GM23248 (cell line): Measurements from ENCODE around the gene PDE4B. TPM values are rescaled to one million over a fixed set of nuclear protein-coding genes. Genes with fewer than 3 reads are reported as not detected.
"Not testable (repeated sequence)": the region's sequence is repeated elsewhere in the genome, so short reads cannot be mapped to it uniquely, and the experiment has no call there.

Source experiments
- DNase-seq: peaks from one replicate; pipeline ENCODE4 v3.0.0-alpha.2; 2015
- H2AFZ ChIP-seq: fragments of 200-600 bp; sonication (generic); 2 replicates; pipeline ENCODE4 v1.6.1; 2016; ENCODE audit warnings: antibody characterized with exemption
- H3F3A ChIP-seq: fragments of 200-600 bp; sonication (generic); 2 replicates; pipeline ENCODE4 v1.6.1; 2016; ENCODE audit warnings: mild to moderate bottlenecking, antibody characterized with exemption, mixed run types; ENCODE audit not compliant: insufficient read depth
- H3K27ac ChIP-seq: fragments of 200-600 bp; sonication (generic); 2 replicates; pipeline ENCODE4 v1.5.1; 2016; ENCODE audit warnings: mild to moderate bottlenecking
- H3K27me3 ChIP-seq: fragments of 200-600 bp; sonication (generic); replicated peaks from 2 replicates; pipeline ENCODE4 v1.6.1; 2016; ENCODE audit warnings: mild to moderate bottlenecking; ENCODE audit not compliant: insufficient read depth
- H3K36me3 ChIP-seq: fragments of 200-600 bp; sonication (generic); 2 replicates; pipeline ENCODE4 v1.6.1; 2016; ENCODE audit warnings: low read depth, mild to moderate bottlenecking
- H3K4me1 ChIP-seq: fragments of 200-600 bp; sonication (generic); 2 replicates; pipeline ENCODE4 v1.6.1; 2016; ENCODE audit warnings: mild to moderate bottlenecking; ENCODE audit not compliant: insufficient read depth
- H3K4me2 ChIP-seq: fragments of 200-600 bp; sonication (generic); one replicate; pipeline ENCODE4 v1.6.1; 2016; ENCODE audit warnings: mild to moderate bottlenecking; ENCODE audit not compliant: unreplicated experiment
- H3K4me3 ChIP-seq: fragments of 200-600 bp; sonication (generic); 2 replicates; pipeline ENCODE4 v1.5.1; 2016; ENCODE audit warnings: mild to moderate bottlenecking
- H3K79me2 ChIP-seq: fragments of 200-600 bp; sonication (generic); 2 replicates; pipeline ENCODE4 v1.6.1; 2016; ENCODE audit warnings: mild to moderate bottlenecking; ENCODE audit not compliant: insufficient read depth
- H3K9ac ChIP-seq: fragments of 200-600 bp; sonication (generic); 2 replicates; pipeline ENCODE4 v1.6.1; 2016; ENCODE audit warnings: mild to moderate bottlenecking
- H3K9me2 ChIP-seq: fragments of 200-600 bp; sonication (generic); 2 replicates; pipeline ENCODE4 v1.6.1; 2016; ENCODE audit warnings: mixed run types, mild to moderate bottlenecking, moderate library complexity; ENCODE audit not compliant: insufficient read depth
- H3K9me3 ChIP-seq: fragments of 200-600 bp; sonication (generic); one replicate; pipeline ENCODE4 v1.6.1; 2017; ENCODE audit warnings: low read depth
- H4K20me1 ChIP-seq: fragments of 200-600 bp; sonication (generic); 2 replicates; pipeline ENCODE4 v1.6.0; 2016; ENCODE audit not compliant: insufficient read depth
- EZH2 ChIP-seq: fragments of 200-600 bp; sonication (generic); IDR thresholded peaks from 2 replicates; pipeline ENCODE4 v1.6.1; 2018; ENCODE audit warnings: antibody characterized with exemption, mild to moderate bottlenecking; ENCODE audit not compliant: insufficient read depth, poor library complexity, severe bottlenecking
- EZH2phosphoT487 ChIP-seq: fragments of 200-600 bp; sonication (generic); IDR thresholded peaks from 2 replicates; pipeline ENCODE4 v1.6.1; 2018; ENCODE audit warnings: antibody characterized with exemption, moderate library complexity, mild to moderate bottlenecking, low read depth; ENCODE audit not compliant: insufficient read depth
- WGBS, 2 experiments: methylation state at CpG; one replicate each; pipeline ENCODE4 v1.1.6; 2015 to 2017; ENCODE audit warnings: low lambda C conversion rate in 2 of 2, low coverage in 1 of 2; ENCODE audit errors: missing lambda C conversion rate in 2 of 2; 5-methylcytosine and 5-hydroxymethylcytosine counted together
- in situ Hi-C: fragments of 300-500 bp; cut with MboI; formaldehyde crosslinking; loops from 2 replicates; pipeline ENCODE4 v1.15.0; 2020
- polyA plus RNA-seq: library from polyadenylated mRNA; unstranded; fragments of >200 nt; fragmentation: Nextera tagmentation; extraction: Ambion mirVana; gene quantifications from 2 replicates; pipeline ENCODE4 v1.2.1, GENCODE V29; 2016
- total RNA-seq: library from RNA; depleted of rRNA; stranded (reverse); fragments of >200 nt; shearing (Covaris generic); gene quantifications from 2 replicates; pipeline ENCODE4 v1.2.3, GENCODE V29; 2014

The PDE4B gene
- total and polyA plus RNA-seq, 2 experiments from 2014 or later: 19.9 to 36.2 TPM

GRCh38 chr1:66108624-66109023 is 315.9 kb downstream of the PDE4B start:
- Histone ChIP-seq H3K9ac (no peak overlapping the region), H2AFZ (no peak overlapping the region), H3K9me3 (no peaks in the 10 kb centered on the region), H3K9me2 (no peaks in the 10 kb centered on the region), H3K4me2 (no peak overlapping the region), H3K79me2 (no peaks in the 10 kb centered on the region), H4K20me1 (no peaks in the 10 kb centered on the region), H3K4me1 (no peaks in the 10 kb centered on the region), H3K36me3 (no peaks in the 10 kb centered on the region), H3K4me3 (no peak overlapping the region), H3K27ac (no peak overlapping the region), H3K27me3 (no peaks in the 10 kb centered on the region), H3F3A (no peaks in the 10 kb centered on the region)
- DNase-seq: no peak
- WGBS, 2 experiments: 45 to 46% methylated on average over 2 of the region's 2 CpGs
- TF ChIP-seq EZH2phosphoT487 (no peak), EZH2 (no peak)
- in situ Hi-C loops: no loop called here

GRCh38 chr1:66112744-66113400 is 320.2 kb downstream of the PDE4B start:
- 58 to 65% methylated on average over 2 of the region's 2 CpGs for WGBS, 2 experiments
- in situ Hi-C loops: no loop called here

GRCh38 chr1:66119148-66119547 is 326.5 kb downstream of the PDE4B start:
- Histone ChIP-seq H3K36me3 (no peaks in the 10 kb centered on the region), H3K27ac (no peak overlapping the region), H3K9me3 (no peaks in the 10 kb centered on the region), H4K20me1 (no peaks in the 10 kb centered on the region), H3K27me3 (no peaks in the 10 kb centered on the region), H3F3A (no peaks in the 10 kb centered on the region), H3K9me2 (no peaks in the 10 kb centered on the region), H3K4me2 (no peak overlapping the region), H3K79me2 (no peaks in the 10 kb centered on the region), H3K4me1 (no peaks in the 10 kb centered on the region), H2AFZ (no peak overlapping the region), H3K9ac (no peak overlapping the region), H3K4me3 (no peak overlapping the region)
- DNase-seq: no peak
- in situ Hi-C loops: no loop called here
- no peak for TF ChIP-seq EZH2phosphoT487
- no peak for TF ChIP-seq EZH2
- WGBS, 2 experiments: 74 to 80% methylated on average over 7 of the region's 7 CpGs

More at GRCh38 chr1:66112744-66113400, 320.2 kb downstream of the PDE4B start:
- Histone ChIP-seq H3K9me3 (no peaks in the 10 kb centered on the region), H3K27me3 (no peaks in the 10 kb centered on the region), H3K36me3 (no peaks in the 10 kb centered on the region), H3K9ac (no peak overlapping the region), H3K27ac (no peak overlapping the region), H3K9me2 (no peaks in the 10 kb centered on the region), H4K20me1 (no peaks in the 10 kb centered on the region), H3K4me2 (no peak overlapping the region), H3F3A (no peaks in the 10 kb centered on the region), H3K4me1 (no peaks in the 10 kb centered on the region), H2AFZ (no peak overlapping the region), H3K79me2 (no peaks in the 10 kb centered on the region), H3K4me3 (no peak overlapping the region)
- DNase-seq: no peak
- TF ChIP-seq EZH2: no peak
- no peak for TF ChIP-seq EZH2phosphoT487

GRCh38 chr1:66124670-66125069 is 332.0 kb downstream of the PDE4B start:
- Histone ChIP-seq H3K4me1 (no peaks in the 10 kb centered on the region), H3K27me3 (no peaks in the 10 kb centered on the region), H3K4me2 (no peak overlapping the region), H3K9ac (no peak overlapping the region), H3K79me2 (no peaks in the 10 kb centered on the region), H3K4me3 (no peak overlapping the region), H3F3A (no peaks in the 10 kb centered on the region), H2AFZ (no peak overlapping the region), H3K9me2 (no peaks in the 10 kb centered on the region), H3K27ac (no peak overlapping the region), H4K20me1 (no peaks in the 10 kb centered on the region), H3K36me3 (0 out of 2 replicates have a peak, but pooled peaks cover 3% of the 10 kb centered on the region), H3K9me3 (no peaks in the 10 kb centered on the region)
- WGBS, 2 experiments: 69 to 71% methylated on average over 5 of the region's 5 CpGs
- in situ Hi-C loops: no loop called here
- no peak for DNase-seq
- no peak for TF ChIP-seq EZH2phosphoT487
- no peak for TF ChIP-seq EZH2

GRCh38 chr1:66128641-66129040 is 335.9 kb downstream of the PDE4B start:
- H3K36me3 ChIP-seq, H3K9me3 ChIP-seq, H3F3A ChIP-seq, H2AFZ ChIP-seq, H3K9me2 ChIP-seq, H3K27ac ChIP-seq, in situ Hi-C loops, H3K9ac ChIP-seq, H3K79me2 ChIP-seq, DNase-seq, H3K4me1 ChIP-seq, H3K4me2 ChIP-seq, H3K27me3 ChIP-seq, H4K20me1 ChIP-seq, H3K4me3 ChIP-seq: not testable (repeated sequence)
- 53 to 64% methylated on average over 4 of the region's 4 CpGs for WGBS, 2 experiments
